ENCODE data around the gene NKTR.

The NKTR gene

DNA sequence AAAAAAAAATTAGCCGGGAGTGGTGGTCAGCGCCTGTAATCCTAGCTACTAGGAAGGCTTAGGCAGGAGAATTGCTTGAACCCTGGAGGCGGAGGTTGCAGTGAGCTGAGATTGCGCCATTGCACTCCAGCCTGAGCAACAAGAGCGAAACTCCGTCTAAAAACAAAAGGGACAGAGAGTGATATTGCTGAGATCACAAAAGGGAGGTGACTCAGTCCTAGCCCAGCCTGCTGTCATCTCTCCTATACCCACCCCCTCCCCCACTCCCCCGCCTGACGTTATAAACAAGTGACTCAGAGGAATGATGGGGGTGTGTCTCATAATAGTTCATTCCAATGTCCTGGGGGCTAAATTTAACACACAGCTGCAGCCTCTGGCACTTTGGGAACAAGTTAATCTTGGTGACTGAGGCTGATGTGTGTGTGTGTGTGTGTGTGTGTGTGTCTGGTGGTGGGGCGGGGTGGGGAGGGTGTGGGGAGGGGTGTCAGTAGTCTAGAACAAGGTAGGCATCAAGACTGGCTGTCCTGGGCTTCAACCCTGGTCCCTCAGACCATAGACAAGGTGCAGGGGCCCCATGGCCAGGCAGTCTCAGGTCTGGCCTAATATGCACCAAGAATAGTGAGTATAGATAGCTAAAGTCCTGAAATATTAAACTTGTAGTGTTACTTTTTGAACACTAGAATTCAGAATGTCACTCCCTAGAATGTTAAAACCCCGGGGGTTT is 83.6 kb downstream of the NKTR start:
- DNase-seq, result peak; percentile 92

DNA sequence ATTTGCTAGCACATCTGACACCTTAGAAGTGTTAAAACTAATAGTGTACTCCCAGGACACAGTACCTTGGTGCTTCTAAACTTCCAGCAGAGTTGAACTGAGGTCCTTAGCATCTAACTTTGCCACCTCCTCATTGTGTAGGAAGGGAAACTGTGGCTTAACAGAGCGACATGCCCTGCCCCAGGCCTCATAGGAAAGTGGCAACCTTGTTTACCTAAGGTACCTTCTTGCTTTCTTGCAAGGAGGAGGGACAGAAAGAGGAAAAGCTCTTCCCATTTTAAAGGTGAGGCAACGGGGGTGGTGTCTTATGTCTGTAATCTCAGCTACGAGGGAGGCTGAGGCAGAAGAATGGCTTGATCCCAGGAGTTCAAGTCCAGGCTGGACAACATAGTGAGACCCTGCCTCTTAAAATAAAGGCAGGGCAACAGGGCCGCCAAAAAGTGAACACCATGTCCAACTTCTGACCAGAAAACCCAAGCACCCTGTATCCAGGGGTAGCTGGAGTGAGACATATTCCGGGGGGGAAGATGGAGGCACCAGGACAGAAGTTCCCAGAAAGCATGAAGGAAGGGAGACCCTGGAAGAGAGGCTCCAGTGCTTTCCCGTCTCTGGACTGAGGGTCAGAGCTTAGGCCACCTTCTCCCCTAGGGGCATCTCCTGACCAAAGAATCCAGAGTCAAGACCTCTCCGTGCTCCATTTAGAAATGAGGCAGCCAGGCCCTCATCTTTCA is 84.3 kb downstream of the NKTR start:
- DNase-seq, result no peak

GRCh38 chr3:42685363-42685881 is 84.9 kb downstream of the NKTR start, which contains the start of gene KLHL40:
Gene KLHL40 (plus strand): TSS chr3:42685537. CDS start chr3:42685619, 82 bp downstream.
- no peak for DNase-seq

- no peak for DNase-seq
These were observed 85.7 kb downstream of the NKTR start for GRCh38 chr3:42685891-42686820.

GRCh38 chr3:42686832-42687650 is 86.6 kb downstream of the NKTR start:
- DNase-seq, result no peak

DNA sequence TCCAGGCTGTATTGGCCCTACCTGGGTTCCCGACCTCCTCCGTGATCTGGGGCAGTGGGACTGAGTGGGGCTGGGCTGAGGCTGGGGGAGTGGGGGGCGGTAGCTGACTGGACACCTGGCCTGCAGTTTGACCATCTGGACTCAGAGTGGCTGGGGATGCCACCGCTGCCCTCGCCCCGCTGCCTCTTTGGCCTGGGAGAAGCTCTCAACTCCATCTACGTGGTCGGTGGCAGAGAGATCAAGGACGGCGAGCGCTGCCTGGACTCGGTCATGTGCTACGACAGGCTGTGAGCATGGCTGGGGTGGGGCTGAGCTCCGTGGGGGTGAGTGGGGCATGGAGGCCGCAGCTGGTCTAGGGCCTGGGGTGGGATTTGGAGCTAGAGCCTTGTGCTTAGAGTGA is 87.5 kb downstream of the NKTR start:
- no peak for DNase-seq

DNA sequence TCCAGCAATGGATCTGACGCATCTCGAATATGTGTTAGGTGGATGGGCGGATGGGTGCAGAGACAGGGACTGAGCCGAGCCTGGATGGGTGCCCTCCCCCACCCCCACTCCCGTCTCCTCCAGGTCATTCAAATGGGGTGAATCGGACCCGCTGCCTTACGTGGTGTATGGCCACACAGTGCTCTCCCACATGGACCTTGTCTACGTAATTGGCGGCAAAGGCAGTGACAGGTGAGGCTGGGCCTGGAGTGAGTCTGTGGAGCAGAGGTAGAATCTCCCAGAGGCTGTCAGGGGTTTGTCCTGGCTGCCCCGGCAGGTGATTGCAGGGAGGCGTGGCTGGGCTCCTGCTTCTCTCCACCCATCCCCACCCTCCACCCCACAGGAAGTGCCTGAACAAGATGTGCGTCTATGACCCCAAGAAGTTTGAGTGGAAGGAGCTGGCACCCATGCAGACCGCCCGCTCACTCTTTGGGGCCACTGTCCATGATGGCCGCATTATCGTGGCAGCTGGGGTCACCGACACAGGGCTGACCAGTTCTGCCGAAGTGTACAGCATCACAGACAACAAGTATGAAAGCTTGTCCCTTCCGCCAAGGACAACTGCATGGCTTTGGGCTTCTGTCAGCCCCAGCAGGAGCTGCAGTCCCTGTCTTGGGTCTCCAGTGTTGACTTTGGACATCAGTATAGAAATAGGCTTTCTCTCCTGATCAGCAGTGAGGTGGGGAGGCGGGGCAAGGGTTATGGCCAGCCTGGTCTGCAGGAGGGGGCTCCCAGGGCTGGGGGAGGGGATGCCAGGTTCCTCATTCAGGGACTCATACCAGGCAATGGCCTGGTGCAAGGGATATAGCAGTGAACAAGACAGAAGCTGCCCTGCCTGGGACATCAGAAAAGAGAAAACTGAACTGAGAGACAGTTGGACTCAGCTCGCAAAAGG is 88.3 kb downstream of the NKTR start:
- DNase-seq, result no peak

DNA sequence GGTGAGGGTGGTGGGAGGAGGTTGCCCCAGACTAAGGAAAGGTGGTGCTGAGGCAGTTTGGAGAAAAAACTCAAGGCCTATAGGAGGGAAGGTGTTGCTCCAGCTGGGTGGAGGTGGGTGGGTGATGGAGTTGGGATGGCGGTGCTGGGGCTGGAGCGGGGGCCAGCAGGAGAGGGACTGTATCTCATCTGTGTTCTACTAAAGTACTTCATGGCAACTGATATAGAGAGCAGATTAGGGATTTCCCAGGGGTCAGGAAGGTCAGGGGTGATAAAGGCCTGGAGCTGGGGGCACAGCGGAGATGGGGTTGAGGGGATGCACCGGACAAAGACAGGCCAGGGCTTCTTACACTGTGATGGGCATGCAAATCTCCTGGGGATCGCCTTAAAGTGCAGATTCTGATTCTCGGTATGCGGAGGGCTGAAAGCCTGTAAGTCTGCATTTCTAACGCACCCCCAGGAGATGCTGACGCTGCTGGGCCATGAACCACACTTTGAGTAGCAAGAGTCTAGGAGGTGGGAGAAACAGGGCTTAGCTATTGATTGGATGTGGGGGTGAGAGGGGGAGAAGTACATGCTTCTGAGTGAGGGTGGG is 89.0 kb downstream of the NKTR start:
- no peak for DNase-seq

- DNase-seq, result no peak
These were observed 89.7 kb downstream of the NKTR start for GRCh38 chr3:42690191-42690590.

DNA sequence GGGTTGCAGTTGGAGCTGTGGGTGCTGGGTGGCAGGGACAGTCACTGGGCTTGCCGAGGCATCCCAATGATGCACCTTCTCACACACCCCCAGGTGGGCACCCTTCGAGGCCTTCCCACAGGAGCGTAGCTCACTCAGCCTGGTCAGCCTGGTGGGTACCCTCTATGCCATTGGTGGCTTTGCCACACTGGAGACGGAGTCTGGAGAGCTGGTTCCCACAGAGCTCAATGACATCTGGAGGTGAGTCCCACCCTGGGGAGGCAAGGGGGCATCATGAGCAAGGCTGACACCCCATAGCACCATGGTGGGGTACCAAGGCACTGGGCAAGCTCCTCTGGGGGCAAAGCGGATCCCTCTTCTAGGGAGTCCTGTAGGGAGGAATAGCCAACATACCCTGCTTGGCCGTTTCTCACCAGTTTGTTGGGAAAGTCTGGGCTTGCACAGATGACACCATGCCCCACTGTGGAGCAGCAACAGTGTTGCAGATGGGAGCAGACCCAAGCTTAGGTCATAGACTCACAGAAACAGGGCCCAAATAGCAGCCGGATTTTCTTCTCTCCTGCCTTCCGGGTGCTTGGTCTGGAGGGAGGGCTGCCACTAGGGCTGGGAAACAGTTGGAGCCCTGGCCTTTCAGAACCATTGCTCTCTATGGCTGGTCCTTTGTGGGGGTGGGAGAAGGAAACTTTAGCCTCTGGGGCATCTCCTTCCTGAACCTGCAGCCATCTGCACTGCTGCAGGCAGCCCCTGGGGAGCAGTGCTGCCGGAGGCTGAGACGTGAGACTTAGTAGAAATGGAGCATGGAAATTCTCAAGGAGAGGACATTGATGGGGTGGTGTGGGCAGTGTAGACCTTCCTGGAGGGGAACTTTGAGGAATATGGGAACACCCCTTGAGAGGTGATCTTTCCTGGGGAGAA is 90.5 kb downstream of the NKTR start:
- DNase-seq, result no peak

DNA sequence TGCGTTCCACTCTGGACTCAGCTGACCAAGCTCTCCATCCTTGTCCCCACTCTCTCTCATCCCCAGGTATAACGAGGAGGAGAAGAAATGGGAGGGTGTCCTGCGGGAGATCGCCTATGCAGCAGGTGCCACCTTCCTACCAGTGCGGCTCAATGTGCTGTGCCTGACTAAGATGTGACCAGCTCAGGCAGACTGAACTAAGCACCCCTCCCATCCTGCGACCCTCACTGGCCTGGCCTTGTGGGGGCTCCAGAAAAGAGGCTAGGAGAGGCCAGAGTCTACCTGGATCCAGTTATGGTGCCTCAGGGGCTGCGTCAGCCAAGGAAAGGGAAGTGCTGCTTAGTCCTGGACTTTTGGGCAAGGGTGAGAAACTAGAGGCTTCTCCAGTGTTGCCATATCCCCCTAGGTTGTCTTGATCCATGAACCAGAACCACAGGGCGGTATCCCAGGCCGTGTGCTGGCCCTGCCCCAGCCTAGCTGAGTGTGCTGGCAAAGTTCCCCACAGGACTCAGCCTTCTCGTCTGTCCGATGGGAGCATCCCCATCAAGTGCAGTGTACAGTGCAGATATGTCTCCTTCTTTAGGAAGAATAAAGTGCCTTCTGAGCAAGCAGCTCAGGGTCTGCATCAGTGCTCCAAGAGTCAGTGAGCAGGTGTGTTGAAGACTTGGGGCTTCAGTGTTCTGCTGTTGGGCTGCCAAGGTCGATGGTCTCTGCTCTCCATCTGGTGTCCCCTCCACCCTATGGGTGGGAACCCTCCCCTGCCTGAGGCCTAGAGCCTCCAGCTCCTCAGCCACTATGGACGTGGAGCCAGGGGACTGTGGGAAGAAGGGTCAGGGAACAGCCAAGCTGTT is 91.6 kb downstream of the NKTR start:
- DNase-seq, result no peak

- no peak for DNase-seq
These were observed 92.4 kb downstream of the NKTR start for GRCh38 chr3:42692667-42693529.

GRCh38 chr3:42693530-42693930 is 93.0 kb downstream of the NKTR start:
- DNase-seq, result no peak

- no peak for DNase-seq
These were observed 93.9 kb downstream of the NKTR start for GRCh38 chr3:42694366-42694765.

- no peak for DNase-seq
These were observed 96.1 kb downstream of the NKTR start for GRCh38 chr3:42696356-42697288.

Data from fibroblast of skin of right quadriceps (primary cell).